22Rv1 (cell line): Measurements from ENCODE around the gene NECAB3.
"Not testable (repeated sequence)": the region's sequence is repeated elsewhere in the genome, so short reads cannot be mapped to it uniquely, and the experiment has no call there.

ENCODE experiments used
- ZFX ChIP-seq: fragments of 450-650 bp; IDR thresholded peaks from 2 replicates; pipeline ENCODE4 v1.6.1; 2017; ENCODE audit warnings: antibody characterized with exemption, borderline replicate concordance
- TF ChIP-seq, protein P1 (sequence below): fragments of 450-650 bp; IDR thresholded peaks from 2 replicates; pipeline ENCODE4 v1.5.1; 2017; ENCODE audit warnings: mild to moderate bottlenecking

DNA sequence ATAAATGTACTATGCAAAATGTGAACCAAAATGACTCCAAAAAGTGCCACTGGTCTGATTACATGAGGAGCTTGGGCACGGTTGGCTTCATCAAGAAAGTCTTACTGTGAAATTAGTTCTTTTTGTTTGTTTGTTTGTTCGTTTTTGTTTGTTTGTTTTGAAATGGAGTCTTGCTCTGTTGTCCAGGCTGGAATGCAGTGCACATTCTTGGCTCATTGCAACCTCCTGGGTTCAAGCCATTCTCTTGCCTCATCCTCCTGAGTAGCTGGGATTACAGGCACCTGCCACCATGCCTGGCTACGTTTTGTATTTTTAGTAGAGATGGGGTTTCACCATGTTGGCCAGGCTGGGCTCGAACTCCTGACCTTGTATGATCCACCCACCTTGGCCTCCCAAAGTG is 42.3 kb downstream of the NECAB3 start:
- TF ChIP-seq, protein P1, sequence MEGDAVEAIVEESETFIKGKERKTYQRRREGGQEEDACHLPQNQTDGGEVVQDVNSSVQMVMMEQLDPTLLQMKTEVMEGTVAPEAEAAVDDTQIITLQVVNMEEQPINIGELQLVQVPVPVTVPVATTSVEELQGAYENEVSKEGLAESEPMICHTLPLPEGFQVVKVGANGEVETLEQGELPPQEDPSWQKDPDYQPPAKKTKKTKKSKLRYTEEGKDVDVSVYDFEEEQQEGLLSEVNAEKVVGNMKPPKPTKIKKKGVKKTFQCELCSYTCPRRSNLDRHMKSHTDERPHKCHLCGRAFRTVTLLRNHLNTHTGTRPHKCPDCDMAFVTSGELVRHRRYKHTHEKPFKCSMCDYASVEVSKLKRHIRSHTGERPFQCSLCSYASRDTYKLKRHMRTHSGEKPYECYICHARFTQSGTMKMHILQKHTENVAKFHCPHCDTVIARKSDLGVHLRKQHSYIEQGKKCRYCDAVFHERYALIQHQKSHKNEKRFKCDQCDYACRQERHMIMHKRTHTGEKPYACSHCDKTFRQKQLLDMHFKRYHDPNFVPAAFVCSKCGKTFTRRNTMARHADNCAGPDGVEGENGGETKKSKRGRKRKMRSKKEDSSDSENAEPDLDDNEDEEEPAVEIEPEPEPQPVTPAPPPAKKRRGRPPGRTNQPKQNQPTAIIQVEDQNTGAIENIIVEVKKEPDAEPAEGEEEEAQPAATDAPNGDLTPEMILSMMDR = not testable (repeated sequence)
- not testable (repeated sequence) for TF ChIP-seq ZFX
